ENCODE measurements around the gene KDM4B.

Gene KDM4B

DNA sequence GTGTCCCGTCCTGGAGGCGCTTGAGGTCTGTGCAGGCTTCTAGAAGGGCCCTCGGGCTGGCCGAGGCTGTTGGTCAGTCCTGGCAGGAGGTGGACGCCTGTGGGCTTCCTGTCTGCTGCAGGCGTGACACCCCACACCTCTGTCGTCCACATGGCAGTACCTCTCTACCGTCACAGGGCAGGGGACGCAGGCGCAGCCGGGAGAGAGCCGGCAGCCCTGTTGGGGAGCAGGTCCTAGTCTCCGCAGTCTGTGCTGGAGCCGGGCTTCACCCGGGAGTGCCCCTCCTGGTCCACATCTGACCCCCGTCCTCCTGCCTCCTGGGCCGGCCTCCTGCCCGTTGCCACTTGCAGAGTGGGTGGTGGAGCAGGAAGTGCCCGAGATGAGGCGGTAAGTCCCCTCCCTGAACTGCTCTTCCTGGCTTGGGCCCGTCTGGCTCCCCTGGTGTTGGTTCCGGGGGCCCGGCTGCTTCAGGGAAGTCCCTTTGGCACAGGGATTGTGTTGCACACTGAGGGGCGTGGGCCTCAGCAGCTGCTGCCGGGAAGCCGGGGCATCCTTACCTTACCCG lies 106.0 kb downstream of the KDM4B start:
- no peak for DNase-seq

DNA sequence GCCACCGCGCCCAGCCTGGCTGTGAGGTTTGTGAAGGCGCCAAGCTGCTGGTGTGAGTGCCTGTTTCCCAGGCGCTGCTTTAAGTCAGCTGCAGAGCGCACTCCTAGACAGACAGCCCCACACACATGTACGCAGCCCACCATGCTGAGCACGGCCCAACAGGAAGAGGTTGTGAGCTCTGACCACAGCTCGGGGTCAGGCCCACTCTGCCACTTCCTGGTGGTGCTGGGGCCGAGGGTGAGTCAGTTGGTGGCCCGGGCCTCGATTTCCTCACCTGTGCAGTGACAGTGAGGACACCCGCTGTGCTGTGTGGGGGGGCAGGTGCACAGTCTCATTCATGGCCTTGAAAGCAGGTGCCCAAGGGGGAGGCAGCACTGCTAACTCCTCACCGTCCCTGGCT lies 106.7 kb downstream of the KDM4B start:
- DNase-seq = no peak

GRCh38 chr19:5076440-5077208 lies 107.7 kb downstream of the KDM4B start:
- no peak for DNase-seq

- no peak for DNase-seq
Measured at GRCh38 chr19:5077209-5077515, 108.2 kb downstream of the KDM4B start.

DNA sequence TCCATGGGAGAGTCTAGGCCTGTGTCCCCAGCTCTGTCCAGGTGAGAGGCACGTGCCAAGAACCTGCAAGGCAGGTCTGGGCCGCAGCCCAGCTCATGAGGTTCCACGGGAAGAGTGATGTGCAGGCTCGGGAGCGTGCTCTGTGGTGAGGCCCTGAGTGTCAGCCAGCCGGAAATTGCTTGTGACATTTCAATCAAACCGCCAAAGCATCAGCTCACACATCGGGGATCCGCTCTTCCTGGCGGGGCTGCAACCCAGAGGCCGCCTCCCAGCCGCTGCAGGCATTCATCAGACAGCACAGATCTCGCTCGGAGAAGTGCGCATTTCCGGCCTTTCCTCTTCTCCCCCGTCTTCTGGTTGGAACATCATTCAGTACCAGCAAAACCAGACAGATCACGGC lies 109.3 kb downstream of the KDM4B start:
- DNase-seq = no peak

- DNase-seq = no peak
Measured at GRCh38 chr19:5078666-5079065, 109.8 kb downstream of the KDM4B start.

DNA sequence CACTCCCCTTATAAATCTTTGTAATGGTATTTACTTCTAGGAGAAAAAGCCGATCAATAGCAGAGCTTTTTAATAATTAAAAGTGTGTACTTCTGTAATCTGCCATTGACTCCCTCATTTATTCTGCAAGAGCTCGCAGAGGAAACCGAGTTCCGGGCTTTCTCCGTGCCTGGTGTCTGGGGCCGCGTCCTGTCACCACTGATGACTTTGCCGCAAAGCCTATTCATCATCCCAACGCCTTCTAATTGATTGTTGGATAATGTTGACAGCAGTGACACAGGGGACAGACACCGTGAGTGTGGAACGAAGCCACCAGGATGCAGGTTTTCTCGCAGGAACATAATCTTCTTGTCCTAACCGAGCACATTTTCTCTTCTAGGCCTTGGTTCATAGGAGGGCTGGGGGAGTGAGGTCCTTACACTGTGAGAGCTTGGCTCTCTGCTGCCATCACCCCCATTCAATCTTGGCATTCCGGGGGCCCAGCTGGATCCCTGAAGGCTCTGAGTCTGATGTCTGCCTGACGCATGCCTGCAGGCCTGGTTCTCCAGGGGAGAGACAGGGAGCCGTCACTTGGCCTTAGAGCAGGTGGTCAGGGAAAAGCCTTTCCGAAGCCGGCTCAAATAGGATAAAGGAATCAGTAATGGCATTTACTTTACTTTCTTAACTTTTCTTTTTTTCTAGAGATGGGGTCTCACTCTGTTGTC lies 110.3 kb downstream of the KDM4B start:
- no peak for DNase-seq

DNA sequence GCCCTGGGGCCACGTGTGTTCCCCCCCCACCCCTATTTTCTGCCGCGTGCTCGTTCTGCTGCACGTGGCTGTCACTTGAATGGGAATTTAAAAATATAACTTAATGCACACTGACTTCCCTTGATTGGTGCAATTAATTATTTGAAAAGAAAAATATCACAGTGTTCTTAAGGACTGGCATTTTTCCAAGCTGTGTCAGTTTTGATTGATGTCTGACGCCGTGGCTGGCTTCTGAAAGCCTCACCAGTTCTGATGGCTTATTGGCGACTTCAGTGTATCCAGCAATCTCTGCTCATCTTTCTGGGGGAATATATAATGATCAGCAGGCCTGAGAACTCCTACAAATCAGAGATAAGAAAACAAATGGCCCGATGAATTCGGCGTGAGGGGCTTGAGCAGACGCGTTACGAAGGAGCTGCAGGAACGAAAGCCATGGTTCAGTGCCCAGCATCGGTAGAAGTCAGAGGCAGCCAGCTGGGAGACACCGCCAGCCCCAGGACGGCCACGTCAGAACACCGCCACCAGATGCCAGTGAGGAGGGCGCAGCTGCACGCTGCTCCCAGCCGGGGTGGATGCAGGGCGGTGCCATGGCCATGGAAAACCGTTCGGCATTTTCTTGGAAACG lies 111.2 kb downstream of the KDM4B start:
- no peak for DNase-seq

- no peak for DNase-seq
Measured at GRCh38 chr19:5080809-5081208, 111.9 kb downstream of the KDM4B start.

DNA sequence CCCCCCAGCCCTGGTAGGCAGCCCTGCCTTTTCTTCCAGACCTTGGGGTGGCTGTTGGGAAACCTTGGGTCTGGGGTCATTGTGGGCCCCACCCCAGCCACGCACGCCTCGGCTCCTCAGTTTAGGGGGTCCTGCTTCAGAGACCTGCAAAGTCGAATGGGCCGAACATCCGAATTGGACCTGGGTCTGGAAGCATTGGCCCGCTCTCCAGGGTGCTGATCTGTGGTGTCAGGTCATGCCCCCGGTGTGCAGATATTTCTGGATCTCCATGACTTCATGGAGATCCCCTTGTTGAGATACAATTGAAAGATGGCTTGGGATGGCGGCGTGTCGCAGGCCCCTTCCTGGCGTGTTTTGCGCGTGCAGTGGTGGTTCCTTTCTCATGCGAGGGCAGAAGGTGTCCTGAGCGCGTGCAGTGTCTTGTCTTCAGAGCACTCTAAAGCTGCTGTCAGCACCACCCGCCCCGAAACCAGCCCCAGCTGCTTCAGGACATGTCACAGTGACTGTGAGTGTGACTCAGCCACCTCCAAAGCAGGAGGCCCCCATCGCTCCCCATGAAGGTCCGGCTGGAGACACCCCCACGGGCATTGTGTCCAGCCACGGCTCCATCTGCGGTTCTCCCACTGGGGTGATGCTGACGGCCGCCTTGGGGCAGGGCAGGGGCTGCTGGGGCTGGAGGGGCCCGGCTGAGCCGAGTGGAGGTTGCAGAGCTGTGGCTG lies 112.7 kb downstream of the KDM4B start:
- no peak for DNase-seq

GRCh38 chr19:5083547-5083965 lies 114.6 kb downstream of the KDM4B start:
- DNase-seq = no peak

GRCh38 chr19:5085566-5085965 lies 116.7 kb downstream of the KDM4B start:
- no peak for DNase-seq

DNA sequence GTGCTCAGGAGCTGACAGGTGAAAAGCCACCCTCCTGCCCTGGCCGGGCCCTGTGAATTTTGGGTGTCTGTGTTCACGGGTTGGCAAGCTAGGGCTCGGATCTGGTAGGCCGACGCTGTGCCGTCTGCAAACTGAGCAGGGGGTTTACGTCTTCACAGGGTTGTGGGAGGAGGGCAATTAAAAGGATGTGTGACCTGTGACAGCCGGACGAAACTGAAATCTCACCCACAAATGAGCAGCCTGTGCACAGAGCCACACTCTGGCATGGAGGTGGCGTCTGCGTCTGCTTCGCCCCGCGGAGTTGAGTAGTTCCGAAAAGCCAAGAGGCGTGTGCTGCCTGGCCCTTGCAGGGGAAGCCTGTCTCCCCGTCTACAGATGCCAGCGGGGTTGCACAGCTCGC lies 117.3 kb downstream of the KDM4B start:
- no peak for DNase-seq

DNA sequence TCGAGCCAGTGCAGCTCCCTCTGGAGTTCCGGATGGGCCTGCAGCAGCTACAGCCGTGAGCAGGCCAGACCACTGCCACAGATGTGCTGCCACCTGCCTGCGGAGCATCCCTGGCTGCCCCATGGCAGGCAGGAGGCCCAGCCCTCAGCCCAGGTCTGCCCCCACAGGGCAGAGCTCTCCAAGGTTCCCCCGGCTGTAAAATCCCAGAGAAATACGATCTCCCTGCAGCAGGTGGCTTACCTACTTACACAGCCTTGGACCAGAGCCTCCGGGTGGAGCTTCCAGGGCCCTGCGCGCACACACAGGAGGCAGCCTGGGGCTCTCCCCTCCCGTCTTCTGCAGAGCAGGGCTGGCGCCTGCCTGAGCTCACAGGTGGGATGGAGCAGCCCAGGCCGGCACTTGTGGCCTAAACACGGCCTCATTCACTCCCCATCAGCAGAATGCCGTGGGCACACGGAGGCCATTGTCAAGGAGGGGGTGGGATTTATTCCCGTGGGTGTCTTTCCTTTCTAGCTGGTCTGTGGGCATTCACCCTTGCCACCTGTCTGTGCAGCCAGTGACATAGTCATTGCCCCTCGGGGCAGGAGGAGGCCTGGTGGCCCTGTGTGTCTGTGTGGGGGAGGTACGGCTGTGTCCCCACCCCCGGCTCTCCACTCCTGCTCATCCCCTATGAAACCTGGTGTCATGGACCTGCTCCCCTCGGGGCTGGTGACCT lies 118.0 kb downstream of the KDM4B start:
- DNase-seq = no peak

- DNase-seq = no peak
Measured at GRCh38 chr19:5089283-5089682, 120.4 kb downstream of the KDM4B start.

- DNase-seq = no peak
Measured at GRCh38 chr19:5090465-5091017, 121.6 kb downstream of the KDM4B start.

DNA sequence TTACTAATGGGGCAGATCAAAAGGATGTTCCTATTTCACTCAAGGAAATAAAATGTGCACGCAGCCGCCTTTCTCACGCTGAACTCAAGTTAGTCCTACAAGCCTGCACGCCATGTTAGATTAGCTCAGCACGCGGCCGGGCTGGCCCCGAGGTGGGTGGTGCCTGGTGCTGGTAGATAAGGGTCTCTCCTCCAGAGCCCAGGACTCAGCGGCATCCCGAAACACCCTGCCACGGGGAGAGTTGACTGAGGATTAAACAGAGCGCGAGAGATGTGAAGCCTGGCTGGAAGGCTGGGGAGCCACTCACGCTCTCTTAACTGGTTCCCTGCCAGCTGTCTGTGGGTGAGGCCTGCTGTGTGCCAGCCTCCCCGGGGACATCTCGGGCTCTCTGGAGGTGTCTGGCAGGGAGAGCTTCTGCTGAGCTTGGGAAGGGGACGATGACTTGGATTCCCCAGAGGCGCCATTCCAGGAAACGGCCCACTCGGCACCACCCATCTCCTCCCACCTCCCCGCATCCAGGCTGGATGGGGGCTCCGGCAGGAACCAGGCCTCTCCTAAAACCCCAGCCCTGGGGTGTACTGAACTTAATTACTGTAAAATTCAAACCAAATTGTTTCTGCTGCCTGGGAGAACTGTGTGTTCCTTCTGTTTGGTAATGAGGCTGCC lies 122.2 kb downstream of the KDM4B start:
- DNase-seq = no peak

- DNase-seq = no peak
Measured at GRCh38 chr19:5091684-5092480, 123.0 kb downstream of the KDM4B start.

DNA sequence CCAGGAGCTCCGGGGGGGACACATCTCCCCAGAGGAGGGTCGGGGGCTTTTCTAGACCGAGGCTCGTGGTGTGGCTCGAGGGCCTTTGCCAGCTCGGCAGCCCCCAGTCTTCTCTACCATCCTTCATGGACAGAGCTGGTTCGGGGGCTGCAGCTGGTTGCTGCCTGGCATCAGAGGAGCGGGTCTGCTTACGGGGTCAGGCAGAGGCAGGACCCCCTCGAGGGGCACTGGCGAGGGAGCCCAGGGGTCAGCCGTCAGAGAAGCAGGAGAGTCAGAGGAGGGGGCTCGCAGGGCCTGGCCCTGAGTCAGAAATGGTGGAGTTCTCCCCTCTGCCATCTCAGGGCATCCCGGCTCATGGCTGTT lies 123.5 kb downstream of the KDM4B start:
- DNase-seq = no peak

- no peak for DNase-seq
Measured at GRCh38 chr19:5093297-5093928, 124.5 kb downstream of the KDM4B start.

Measured in SIG-M5 (cell line).